WTC11 (cell line): ENCODE measurements around the gene HSPB6.

Experiments
- ATF1 ChIP-seq: sonication (generic); formaldehyde crosslinking; IDR thresholded peaks from 2 replicates; pipeline ENCODE4 v1.8.1; 2023; ENCODE audit warnings: mild to moderate bottlenecking, moderate library complexity, missing genetic modification reagents
- CTCF ChIP-seq: fragments of 200-600 bp; IDR thresholded peaks from 2 replicates; pipeline ENCODE4 v1.8.0; 2022; ENCODE audit warnings: antibody characterized with exemption
- TF ChIP-seq, protein P1 (sequence below): sonication (generic); formaldehyde crosslinking; IDR thresholded peaks from 2 replicates; pipeline ENCODE4 v1.8.1; 2023; ENCODE audit warnings: mild to moderate bottlenecking, missing genetic modification reagents
- TF ChIP-seq, protein P2 (sequence below): sonication (generic); formaldehyde crosslinking; conservative IDR thresholded peaks from 2 replicates; pipeline ENCODE4 v1.8.1; 2022; ENCODE audit warnings: mild to moderate bottlenecking, missing genetic modification reagents

- TF ChIP-seq, protein P1, sequence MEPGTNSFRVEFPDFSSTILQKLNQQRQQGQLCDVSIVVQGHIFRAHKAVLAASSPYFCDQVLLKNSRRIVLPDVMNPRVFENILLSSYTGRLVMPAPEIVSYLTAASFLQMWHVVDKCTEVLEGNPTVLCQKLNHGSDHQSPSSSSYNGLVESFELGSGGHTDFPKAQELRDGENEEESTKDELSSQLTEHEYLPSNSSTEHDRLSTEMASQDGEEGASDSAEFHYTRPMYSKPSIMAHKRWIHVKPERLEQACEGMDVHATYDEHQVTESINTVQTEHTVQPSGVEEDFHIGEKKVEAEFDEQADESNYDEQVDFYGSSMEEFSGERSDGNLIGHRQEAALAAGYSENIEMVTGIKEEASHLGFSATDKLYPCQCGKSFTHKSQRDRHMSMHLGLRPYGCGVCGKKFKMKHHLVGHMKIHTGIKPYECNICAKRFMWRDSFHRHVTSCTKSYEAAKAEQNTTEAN (CRISPR knock-in tag) = no peak
- TF ChIP-seq CTCF (no peak), ATF1 (no peak)
- TF ChIP-seq, protein P2, sequence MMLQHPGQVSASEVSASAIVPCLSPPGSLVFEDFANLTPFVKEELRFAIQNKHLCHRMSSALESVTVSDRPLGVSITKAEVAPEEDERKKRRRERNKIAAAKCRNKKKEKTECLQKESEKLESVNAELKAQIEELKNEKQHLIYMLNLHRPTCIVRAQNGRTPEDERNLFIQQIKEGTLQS (CRISPR knock-in tag) = no peak
Observed at GRCh38 chr19:35744430-35745327, 12.2 kb downstream of the HSPB6 start.
